GM23338 (cell line): ENCODE measurements around the gene PXK.

Source experiments
- CREB1 ChIP-seq: fragments of 250-450 bp; sonication (Bioruptor Pico); IDR thresholded peaks from 2 replicates; pipeline ENCODE4 v1.5.0; 2020; ENCODE audit warnings: low read depth, mild to moderate bottlenecking, moderate library complexity
- EZH2 ChIP-seq: fragments of 200-600 bp; sonication (generic); IDR thresholded peaks from one replicate; pipeline ENCODE4 v1.8.0; 2017; ENCODE audit warnings: antibody characterized with exemption, mild to moderate bottlenecking, low read depth; ENCODE audit not compliant: unreplicated experiment
- JUNB ChIP-seq: IDR thresholded peaks from one replicate; pipeline ENCODE4 v1.6.1; 2016; ENCODE audit warnings: antibody characterized with exemption; ENCODE audit not compliant: unreplicated experiment
- POLR2AphosphoS5 ChIP-seq: IDR thresholded peaks from 2 replicates; pipeline ENCODE4 v1.6.1; 2016; ENCODE audit warnings: antibody characterized with exemption, low read depth
- TF ChIP-seq, protein P1 (sequence below), 2 experiments: fragments of 200-600 bp in 1 of 2; sonication (generic) in 1 of 2; conservative IDR thresholded peaks; 2 replicates each; pipeline versions ENCODE4 v1.5.1 to v1.6.1; 2016 to 2017; ENCODE audit warnings: antibody characterized with exemption in 2 of 2, low read depth in 2 of 2, mild to moderate bottlenecking in 2 of 2, moderate library complexity in 1 of 2
- TF ChIP-seq, protein P2 (sequence below): IDR thresholded peaks from 2 replicates; pipeline ENCODE4 v1.6.1; 2016; ENCODE audit warnings: antibody characterized with exemption
- TF ChIP-seq, protein P3 (sequence below): IDR thresholded peaks from one replicate; pipeline ENCODE4 v1.6.1; 2018; ENCODE audit warnings: antibody characterized with exemption; ENCODE audit not compliant: unreplicated experiment

DNA sequence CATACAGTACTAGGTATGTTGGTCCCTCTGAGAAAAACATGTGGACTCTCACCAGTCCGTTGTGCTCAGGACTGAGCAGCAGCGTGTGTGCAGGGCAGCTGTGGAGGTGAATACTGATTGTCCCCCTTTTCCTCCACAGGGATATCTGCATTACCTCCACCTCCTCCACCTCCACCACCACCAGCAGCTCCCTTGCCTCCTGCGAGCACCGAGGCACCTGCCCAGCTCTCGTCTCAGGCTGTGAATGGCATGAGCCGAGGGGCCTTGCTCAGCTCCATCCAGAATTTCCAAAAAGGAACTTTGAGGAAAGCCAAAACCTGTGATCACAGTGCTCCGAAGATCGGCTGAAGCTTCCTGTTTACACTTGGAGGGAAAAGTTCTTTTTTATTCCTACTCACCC is 91.9 kb downstream of the PXK start:
- TF ChIP-seq, protein P1, sequence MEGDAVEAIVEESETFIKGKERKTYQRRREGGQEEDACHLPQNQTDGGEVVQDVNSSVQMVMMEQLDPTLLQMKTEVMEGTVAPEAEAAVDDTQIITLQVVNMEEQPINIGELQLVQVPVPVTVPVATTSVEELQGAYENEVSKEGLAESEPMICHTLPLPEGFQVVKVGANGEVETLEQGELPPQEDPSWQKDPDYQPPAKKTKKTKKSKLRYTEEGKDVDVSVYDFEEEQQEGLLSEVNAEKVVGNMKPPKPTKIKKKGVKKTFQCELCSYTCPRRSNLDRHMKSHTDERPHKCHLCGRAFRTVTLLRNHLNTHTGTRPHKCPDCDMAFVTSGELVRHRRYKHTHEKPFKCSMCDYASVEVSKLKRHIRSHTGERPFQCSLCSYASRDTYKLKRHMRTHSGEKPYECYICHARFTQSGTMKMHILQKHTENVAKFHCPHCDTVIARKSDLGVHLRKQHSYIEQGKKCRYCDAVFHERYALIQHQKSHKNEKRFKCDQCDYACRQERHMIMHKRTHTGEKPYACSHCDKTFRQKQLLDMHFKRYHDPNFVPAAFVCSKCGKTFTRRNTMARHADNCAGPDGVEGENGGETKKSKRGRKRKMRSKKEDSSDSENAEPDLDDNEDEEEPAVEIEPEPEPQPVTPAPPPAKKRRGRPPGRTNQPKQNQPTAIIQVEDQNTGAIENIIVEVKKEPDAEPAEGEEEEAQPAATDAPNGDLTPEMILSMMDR (conservative IDR thresholded peaks at IDR 0.05; ENCODE audit: low read depth in 2 of 2), result no peak
- no peak for TF ChIP-seq EZH2
- 0 out of 2 replicates have a peak, but pooled peaks have one; percentile 10 for TF ChIP-seq POLR2AphosphoS5
- TF ChIP-seq, protein P2, sequence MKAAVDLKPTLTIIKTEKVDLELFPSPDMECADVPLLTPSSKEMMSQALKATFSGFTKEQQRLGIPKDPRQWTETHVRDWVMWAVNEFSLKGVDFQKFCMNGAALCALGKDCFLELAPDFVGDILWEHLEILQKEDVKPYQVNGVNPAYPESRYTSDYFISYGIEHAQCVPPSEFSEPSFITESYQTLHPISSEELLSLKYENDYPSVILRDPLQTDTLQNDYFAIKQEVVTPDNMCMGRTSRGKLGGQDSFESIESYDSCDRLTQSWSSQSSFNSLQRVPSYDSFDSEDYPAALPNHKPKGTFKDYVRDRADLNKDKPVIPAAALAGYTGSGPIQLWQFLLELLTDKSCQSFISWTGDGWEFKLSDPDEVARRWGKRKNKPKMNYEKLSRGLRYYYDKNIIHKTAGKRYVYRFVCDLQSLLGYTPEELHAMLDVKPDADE, result no peak
- TF ChIP-seq, protein P3, sequence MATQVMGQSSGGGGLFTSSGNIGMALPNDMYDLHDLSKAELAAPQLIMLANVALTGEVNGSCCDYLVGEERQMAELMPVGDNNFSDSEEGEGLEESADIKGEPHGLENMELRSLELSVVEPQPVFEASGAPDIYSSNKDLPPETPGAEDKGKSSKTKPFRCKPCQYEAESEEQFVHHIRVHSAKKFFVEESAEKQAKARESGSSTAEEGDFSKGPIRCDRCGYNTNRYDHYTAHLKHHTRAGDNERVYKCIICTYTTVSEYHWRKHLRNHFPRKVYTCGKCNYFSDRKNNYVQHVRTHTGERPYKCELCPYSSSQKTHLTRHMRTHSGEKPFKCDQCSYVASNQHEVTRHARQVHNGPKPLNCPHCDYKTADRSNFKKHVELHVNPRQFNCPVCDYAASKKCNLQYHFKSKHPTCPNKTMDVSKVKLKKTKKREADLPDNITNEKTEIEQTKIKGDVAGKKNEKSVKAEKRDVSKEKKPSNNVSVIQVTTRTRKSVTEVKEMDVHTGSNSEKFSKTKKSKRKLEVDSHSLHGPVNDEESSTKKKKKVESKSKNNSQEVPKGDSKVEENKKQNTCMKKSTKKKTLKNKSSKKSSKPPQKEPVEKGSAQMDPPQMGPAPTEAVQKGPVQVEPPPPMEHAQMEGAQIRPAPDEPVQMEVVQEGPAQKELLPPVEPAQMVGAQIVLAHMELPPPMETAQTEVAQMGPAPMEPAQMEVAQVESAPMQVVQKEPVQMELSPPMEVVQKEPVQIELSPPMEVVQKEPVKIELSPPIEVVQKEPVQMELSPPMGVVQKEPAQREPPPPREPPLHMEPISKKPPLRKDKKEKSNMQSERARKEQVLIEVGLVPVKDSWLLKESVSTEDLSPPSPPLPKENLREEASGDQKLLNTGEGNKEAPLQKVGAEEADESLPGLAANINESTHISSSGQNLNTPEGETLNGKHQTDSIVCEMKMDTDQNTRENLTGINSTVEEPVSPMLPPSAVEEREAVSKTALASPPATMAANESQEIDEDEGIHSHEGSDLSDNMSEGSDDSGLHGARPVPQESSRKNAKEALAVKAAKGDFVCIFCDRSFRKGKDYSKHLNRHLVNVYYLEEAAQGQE, result no peak
- no peak for TF ChIP-seq CREB1 (CRISPR knock-in tag)
- no peak for TF ChIP-seq JUNB
